Keratinocyte (primary cell): Measurements from ENCODE around the gene APOM.

Source experiments
- EZH2 ChIP-seq: IDR thresholded peaks from one replicate; pipeline ENCODE4 v1.6.1; 2012; ENCODE audit warnings: inconsistent platforms, mild to moderate bottlenecking, low read length, moderate library complexity
- TF ChIP-seq, protein P1 (sequence below), 3 experiments: IDR thresholded peaks in 1 of 3; conservative IDR thresholded peaks in 1 of 3; optimal IDR thresholded peaks in 1 of 3; 2 replicates in 2 of 3; 3 replicates in 1 of 3; pipeline versions ENCODE3 to v1.5.1; 2011; ENCODE audit warnings: low read length in 3 of 3, mild to moderate bottlenecking in 3 of 3, moderate library complexity in 2 of 3, control low read depth in 1 of 3, inconsistent platforms in 1 of 3; ENCODE audit not compliant: insufficient read depth in 2 of 3; ENCODE audit errors: extremely low read depth in 1 of 3

DNA sequence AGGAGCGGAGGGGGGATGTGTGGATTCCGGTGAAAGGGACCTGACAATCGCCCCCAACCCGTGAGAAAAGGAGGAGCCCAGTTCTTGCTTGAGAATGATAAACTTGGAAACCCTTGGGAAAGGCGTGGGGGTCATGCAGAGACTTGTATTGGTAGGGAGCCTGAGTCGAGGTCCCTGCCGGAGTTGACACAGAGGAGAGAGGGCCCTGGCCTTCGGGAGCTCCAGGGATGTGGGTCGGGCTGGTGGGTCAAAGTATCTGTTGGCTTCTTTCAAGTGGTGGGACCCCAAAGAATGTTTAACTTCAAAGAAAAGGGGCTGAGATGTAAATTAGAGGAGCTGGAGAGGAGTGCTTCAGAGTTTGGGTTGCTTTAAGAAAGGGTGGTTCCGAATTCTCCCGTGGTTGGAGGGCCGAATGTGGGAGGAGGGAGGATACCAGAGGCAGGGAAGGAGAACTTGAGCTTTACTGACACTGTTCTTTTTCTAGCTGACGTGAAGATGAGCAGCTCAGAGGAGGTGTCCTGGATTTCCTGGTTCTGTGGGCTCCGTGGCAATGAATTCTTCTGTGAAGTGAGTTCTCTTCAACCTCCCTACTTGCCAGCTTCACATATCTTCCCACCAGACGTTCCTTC lies 10.8 kb downstream of the APOM start:
- TF ChIP-seq, protein P1, sequence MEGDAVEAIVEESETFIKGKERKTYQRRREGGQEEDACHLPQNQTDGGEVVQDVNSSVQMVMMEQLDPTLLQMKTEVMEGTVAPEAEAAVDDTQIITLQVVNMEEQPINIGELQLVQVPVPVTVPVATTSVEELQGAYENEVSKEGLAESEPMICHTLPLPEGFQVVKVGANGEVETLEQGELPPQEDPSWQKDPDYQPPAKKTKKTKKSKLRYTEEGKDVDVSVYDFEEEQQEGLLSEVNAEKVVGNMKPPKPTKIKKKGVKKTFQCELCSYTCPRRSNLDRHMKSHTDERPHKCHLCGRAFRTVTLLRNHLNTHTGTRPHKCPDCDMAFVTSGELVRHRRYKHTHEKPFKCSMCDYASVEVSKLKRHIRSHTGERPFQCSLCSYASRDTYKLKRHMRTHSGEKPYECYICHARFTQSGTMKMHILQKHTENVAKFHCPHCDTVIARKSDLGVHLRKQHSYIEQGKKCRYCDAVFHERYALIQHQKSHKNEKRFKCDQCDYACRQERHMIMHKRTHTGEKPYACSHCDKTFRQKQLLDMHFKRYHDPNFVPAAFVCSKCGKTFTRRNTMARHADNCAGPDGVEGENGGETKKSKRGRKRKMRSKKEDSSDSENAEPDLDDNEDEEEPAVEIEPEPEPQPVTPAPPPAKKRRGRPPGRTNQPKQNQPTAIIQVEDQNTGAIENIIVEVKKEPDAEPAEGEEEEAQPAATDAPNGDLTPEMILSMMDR (optimal IDR thresholded peaks at IDR 0.05 in 1 of 3, IDR thresholded peaks at IDR 0.05 in 1 of 3, conservative IDR thresholded peaks at IDR 0.05 in 1 of 3; ENCODE audit: extremely low read depth in 1 of 3, insufficient read depth in 2 of 3, low read length in 3 of 3): no peak
- no peak for TF ChIP-seq EZH2
